SK-N-SH treated with all-trans-retinoic acid at 6 μM for 48 hours (cell line): Measurements from ENCODE around the gene SPP1.

Experiments
- ATAC-seq: fragments of 200-7000 bp; cut with Tn5 transposase; 3 replicates; pipeline ENCODE4 v1.9.1; 2020; ENCODE audit warnings: mild to moderate bottlenecking, moderate library complexity
- BACH2 ChIP-seq: fragments of 250-450 bp; sonication (Bioruptor Pico); IDR thresholded peaks from 2 replicates; pipeline ENCODE4 v1.9.0; 2021; ENCODE audit warnings: mild to moderate bottlenecking, borderline replicate concordance
- CREB5 ChIP-seq: fragments of 250-450 bp; sonication (Bioruptor Pico); IDR thresholded peaks from 2 replicates; pipeline ENCODE4 v1.5.1; 2020; ENCODE audit warnings: low read depth, mild to moderate bottlenecking, moderate library complexity
- CSDC2 ChIP-seq: fragments of 250-450 bp; sonication (Bioruptor Pico); IDR thresholded peaks from 2 replicates; pipeline ENCODE4 v1.5.0; 2020; ENCODE audit warnings: mild to moderate bottlenecking, moderate library complexity
- CSRNP3 ChIP-seq: fragments of 250-450 bp; sonication (Bioruptor Pico); IDR thresholded peaks from 2 replicates; pipeline ENCODE4 v1.5.1; 2021; ENCODE audit warnings: mild to moderate bottlenecking, moderate library complexity
- GLIS3 ChIP-seq: fragments of 250-450 bp; sonication (Bioruptor Pico); IDR thresholded peaks from 2 replicates; pipeline ENCODE4 v1.5.0; 2020; ENCODE audit warnings: mild to moderate bottlenecking, moderate library complexity
- ISL1 ChIP-seq: fragments of 250-450 bp; sonication (Bioruptor Pico); IDR thresholded peaks from 2 replicates; pipeline ENCODE4 v2.1.2; 2022; ENCODE audit warnings: mild to moderate bottlenecking, moderate library complexity
- OSR1 ChIP-seq: fragments of 250-450 bp; sonication (Bioruptor Pico); IDR thresholded peaks from 2 replicates; pipeline ENCODE4 v1.8.0; 2022; ENCODE audit warnings: moderate library complexity, mild to moderate bottlenecking, inconsistent platforms
- POU6F1 ChIP-seq: fragments of 250-450 bp; sonication (Bioruptor Pico); IDR thresholded peaks from 2 replicates; pipeline ENCODE4 v1.8.0; 2021; ENCODE audit warnings: low read depth, mild to moderate bottlenecking, moderate library complexity, borderline replicate concordance
- PPARA ChIP-seq: fragments of 250-450 bp; sonication (Bioruptor Pico); IDR thresholded peaks from 2 replicates; pipeline ENCODE4 v1.5.0; 2020; ENCODE audit warnings: mild to moderate bottlenecking, borderline replicate concordance
- RARB ChIP-seq: fragments of 250-450 bp; sonication (Bioruptor Pico); IDR thresholded peaks from 2 replicates; pipeline ENCODE4 v1.8.0; 2021; ENCODE audit warnings: mild to moderate bottlenecking, moderate library complexity
- SNAI2 ChIP-seq: fragments of 250-450 bp; sonication (Bioruptor Pico); IDR thresholded peaks from 2 replicates; pipeline ENCODE4 v1.5.0; 2020; ENCODE audit warnings: mild to moderate bottlenecking, moderate library complexity
- TCF4 ChIP-seq: fragments of 250-450 bp; sonication (Bioruptor Pico); IDR thresholded peaks from 2 replicates; pipeline ENCODE4 v1.8.0; 2021; ENCODE audit warnings: mild to moderate bottlenecking, moderate library complexity, borderline replicate concordance
- TOX ChIP-seq: fragments of 250-450 bp; sonication (Bioruptor Pico); IDR thresholded peaks from 2 replicates; pipeline ENCODE4 v1.8.0; 2021; ENCODE audit warnings: mild to moderate bottlenecking, moderate library complexity, borderline replicate concordance
- TSHZ2 ChIP-seq: fragments of 250-450 bp; sonication (Bioruptor Pico); IDR thresholded peaks from 2 replicates; pipeline ENCODE4 v1.5.0; 2020; ENCODE audit warnings: mild to moderate bottlenecking, moderate library complexity
- ZC3H10 ChIP-seq: fragments of 250-450 bp; sonication (Bioruptor Pico); IDR thresholded peaks from 2 replicates; pipeline ENCODE4 v1.5.1; 2021; ENCODE audit warnings: mild to moderate bottlenecking, moderate library complexity
- ZFP3 ChIP-seq: fragments of 250-450 bp; sonication (Bioruptor Pico); IDR thresholded peaks from 2 replicates; pipeline ENCODE4 v1.5.0; 2020; ENCODE audit warnings: mild to moderate bottlenecking, moderate library complexity
- ZFP30 ChIP-seq: fragments of 450-650 bp; formaldehyde crosslinking; IDR thresholded peaks from 2 replicates; pipeline ENCODE4 v1.5.0; 2022; ENCODE audit warnings: mild to moderate bottlenecking, moderate library complexity
- ZNF565 ChIP-seq: fragments of 450-650 bp; formaldehyde crosslinking; conservative IDR thresholded peaks from 2 replicates; pipeline ENCODE4 v1.5.0; 2020; ENCODE audit warnings: low read depth, mild to moderate bottlenecking, moderate library complexity
- ZNF8 ChIP-seq: fragments of 450-650 bp; formaldehyde crosslinking; IDR thresholded peaks from 2 replicates; pipeline ENCODE4 v1.5.0; 2020; ENCODE audit warnings: mild to moderate bottlenecking, moderate library complexity

SPP1 gene

GRCh38 chr4:87983996-87984395, 8.5 kb downstream of the SPP1 start (continued):
- TF ChIP-seq BACH2 (CRISPR knock-in tag): no peak
- TF ChIP-seq ZC3H10: no peak
- TF ChIP-seq PPARA (CRISPR knock-in tag): no peak
- TF ChIP-seq TSHZ2: no peak

- peak; percentile 100 for ATAC-seq
- TF ChIP-seq PPARA (CRISPR knock-in tag): no peak
- no peak for TF ChIP-seq CREB5
- no peak for TF ChIP-seq CSRNP3 (CRISPR knock-in tag)
- no peak for TF ChIP-seq ZFP3 (CRISPR knock-in tag)
- TF ChIP-seq TSHZ2: no peak
- TF ChIP-seq SNAI2 (CRISPR knock-in tag): no peak
- no peak for TF ChIP-seq ZFP30 (CRISPR knock-in tag)
- no peak for TF ChIP-seq TOX (CRISPR knock-in tag)
- no peak for TF ChIP-seq ZNF565 (CRISPR knock-in tag)
- TF ChIP-seq ISL1: no peak
- no peak for TF ChIP-seq POU6F1
- no peak for TF ChIP-seq ZNF8 (CRISPR knock-in tag)
- TF ChIP-seq, all 23 proteins: peak for 0
These were observed 9.8 kb downstream of the SPP1 start for GRCh38 chr4:87985097-87985886.

- no peak for ATAC-seq
- TF ChIP-seq TSHZ2 (no peak), TOX (CRISPR knock-in tag) (no peak), ZFP30 (CRISPR knock-in tag) (no peak), BACH2 (CRISPR knock-in tag) (no peak), CREB5 (no peak), OSR1 (CRISPR knock-in tag) (no peak), ZNF8 (CRISPR knock-in tag) (no peak), SNAI2 (CRISPR knock-in tag) (no peak), TCF4 (no peak), GLIS3 (CRISPR knock-in tag) (no peak), ZC3H10 (no peak), ISL1 (no peak), RARB (CRISPR knock-in tag) (no peak), CSDC2 (CRISPR knock-in tag) (no peak), PPARA (CRISPR knock-in tag) (no peak), ZNF565 (CRISPR knock-in tag) (no peak)
These were observed 10.3 kb downstream of the SPP1 start for GRCh38 chr4:87985887-87986200.
